NCI-H1092 (cell line): ENCODE data around the gene INO80B.

Experiments used
- DNase-seq: peaks from one replicate; lab custom pipeline; 2025; lab: John Stamatoyannopoulos, UW

Gene INO80B

GRCh38 chr2:74502147-74502719 lies 47.3 kb downstream of the INO80B start:
- DNase-seq = no peak

DNA sequence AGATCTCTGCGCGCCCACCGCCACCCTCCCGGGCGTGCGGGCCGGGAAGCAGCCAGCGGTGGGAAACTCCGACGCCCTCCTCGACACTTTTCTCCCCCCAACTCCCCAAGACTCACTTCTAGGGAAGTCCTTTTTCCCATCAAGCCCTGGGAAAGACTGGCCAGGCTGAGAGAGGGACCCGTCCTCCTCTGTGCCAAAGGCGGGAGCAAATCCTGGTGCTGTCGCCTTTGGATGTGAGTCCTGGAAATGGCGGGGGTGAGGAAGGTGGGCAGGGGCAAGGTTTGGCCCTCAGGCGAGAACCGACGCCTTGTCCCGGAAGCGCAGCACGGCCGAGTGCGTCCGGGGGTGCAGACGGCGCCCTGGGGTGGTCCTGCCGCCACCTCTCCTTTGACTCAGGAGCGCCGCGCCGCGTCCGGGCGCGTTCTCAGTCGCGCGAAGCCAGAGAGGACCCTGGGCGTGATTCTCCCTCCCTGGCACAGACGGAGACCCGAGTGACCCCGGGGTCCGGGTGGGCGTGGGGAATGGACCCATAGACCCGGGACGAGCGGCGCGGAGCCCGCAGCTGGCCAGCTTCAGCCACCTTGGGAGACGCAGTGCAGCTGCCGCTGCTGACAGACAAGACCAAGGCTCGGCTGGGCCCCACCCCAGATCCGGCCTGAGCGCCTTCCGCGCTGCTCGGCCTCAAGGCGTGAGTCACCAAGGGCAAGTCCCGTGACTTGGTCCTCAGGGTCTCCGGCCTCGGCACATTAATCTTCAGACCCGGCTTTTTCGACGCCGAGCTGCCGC lies 48.0 kb downstream of the INO80B start:
- no peak for DNase-seq

DNA sequence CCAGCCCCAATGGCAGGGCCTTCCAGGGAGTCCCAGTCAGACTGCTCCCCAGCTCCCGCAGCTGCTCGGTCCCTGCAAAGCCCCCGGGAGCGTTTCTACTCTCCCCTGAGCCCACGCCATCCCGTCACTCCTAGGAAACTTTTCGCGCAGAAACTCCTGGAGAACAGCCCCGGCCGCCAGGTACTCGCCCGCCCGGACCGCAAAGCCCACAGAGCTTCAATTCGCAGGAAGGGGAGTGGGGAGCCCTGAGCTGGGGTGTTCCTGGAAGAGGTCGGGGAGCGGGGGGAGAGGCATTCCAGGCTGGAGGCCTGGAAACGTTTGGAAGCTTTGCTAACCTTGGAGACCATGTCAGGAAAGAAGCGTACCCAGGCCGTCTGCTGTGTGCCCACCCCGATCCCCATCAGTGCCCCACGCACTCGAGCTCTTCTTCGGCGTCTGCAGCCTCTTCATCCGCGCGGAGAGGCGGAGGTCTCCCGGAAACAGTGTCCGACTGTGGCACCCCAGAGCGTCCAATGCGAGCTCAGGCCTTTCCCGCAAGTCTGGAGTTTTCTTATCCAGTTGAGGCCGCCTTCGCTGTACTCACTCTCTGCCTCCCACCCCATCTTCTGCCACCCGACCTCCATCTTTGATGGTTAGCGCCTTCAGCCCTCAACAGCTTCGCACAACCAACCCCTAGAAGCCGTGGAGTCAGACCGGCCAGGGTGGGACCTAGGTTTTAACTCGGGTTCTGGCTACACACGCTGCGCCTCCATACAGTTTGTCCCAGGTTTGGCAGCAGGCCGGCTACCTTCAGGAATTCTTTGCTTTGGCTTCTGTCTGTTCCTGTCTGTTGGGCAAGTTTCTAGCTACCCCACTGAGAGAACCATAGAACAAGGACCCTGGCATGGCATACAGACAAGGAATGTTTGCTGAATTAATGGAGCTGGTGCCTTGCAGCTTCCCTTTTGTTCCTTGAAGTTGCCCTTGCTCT lies 48.9 kb downstream of the INO80B start:
- no peak for DNase-seq

GRCh38 chr2:74504591-74504990 lies 49.7 kb downstream of the INO80B start:
- DNase-seq = no peak

GRCh38 chr2:74505448-74506246 lies 50.8 kb downstream of the INO80B start:
- DNase-seq = no peak

DNA sequence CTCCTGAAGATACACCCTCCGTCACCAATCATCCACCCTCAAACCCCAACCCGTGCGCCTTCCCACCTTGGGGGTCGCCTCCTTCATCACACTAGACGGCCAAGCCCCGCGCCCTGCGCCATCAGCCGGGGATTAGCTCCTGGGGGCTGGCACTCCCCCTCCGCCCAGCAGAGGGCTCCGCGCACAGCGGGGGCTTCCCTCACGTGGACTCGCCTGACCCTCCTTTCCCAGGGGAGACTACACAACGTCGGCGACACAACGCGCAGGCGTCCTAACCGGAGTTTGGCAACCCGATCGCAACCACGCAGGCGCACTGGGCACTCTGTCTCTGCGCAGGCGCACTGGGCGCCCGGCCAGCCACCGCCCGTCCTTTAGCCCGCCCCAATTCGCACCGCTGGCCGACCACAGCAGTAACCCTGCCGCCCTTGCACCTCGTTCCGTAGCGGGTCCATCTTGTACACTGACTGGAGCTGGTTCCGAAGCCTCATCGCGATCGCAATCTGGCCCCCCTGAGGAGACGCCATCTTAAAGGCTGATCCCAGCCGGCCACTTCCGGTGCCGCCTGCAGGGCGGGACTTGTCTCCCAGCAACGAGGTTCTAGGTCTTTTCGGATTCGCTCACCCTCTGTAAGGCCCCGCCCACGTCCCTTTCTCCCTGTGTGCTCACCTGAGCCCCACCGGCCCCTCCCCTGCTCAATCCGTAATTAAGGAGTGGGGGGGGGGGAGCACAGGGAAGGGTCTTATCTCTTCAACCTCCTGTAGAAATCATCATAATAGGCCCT lies 52.4 kb downstream of the INO80B start, which contains the start of gene PCGF1:
TSS of gene PCGF1 (minus strand) at position 551 of the 781 bp plus-strand sequence. CDS start at position 524, 27 bp downstream.
- peak; percentile 97 for DNase-seq
